Dedifferentiated amniotic fluid mesenchymal stem cell (primary cell): Measurements from ENCODE around the gene RAB44.

ENCODE experiments used
- DNase-seq: peaks from one replicate; pipeline ENCODE4 v3.0.0-alpha.2; 2016; ENCODE audit errors: extremely low spot score

RAB44 gene

DNA sequence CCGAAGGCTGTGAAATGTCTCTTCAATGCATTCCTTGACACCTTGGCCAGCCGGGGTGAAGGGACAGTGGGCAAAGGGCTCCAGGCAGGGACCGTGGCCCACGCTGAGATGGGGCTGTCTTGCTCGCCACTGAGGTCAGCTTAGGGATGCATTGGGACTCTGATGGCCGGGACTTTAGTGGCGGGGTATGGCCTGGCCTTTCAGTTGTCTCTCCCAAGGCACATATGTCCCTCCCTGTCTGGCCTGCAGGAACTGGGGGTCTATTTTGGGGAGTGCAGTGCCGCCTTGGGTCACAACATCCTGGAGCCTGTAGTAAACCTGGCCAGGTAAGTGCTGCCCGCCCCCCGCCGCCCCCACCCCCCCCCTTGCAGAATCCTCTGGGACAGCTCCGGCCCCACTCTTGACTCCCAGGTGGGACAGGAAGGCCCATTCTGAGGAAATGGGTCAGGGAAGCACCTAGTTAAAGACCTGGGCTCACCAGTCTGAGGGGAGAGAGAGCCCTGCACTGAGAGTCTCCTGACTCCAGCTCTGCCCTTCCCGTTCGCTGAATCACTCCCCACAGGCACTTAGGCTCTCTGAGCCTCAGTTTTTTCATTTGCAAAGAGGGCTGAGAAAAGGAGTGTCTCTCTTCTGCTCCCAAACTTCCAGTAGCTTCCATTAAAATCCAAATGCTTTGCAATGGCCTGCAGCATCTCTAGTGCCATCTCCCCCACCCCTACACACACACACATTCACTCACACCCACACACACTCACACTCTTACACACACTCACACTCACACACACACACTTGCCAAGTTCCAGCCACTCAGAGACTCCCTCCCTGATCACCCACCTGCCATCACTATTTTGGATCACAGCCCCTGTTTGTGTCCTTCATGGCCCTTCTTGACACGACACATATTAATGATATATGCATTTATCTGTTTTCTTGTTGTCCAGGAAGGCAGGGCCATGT is 33.1 kb downstream of the RAB44 start:
- no peak for DNase-seq

- DNase-seq = no peak
These were observed 34.1 kb downstream of the RAB44 start for GRCh38 chr6:36731622-36732310.

DNA sequence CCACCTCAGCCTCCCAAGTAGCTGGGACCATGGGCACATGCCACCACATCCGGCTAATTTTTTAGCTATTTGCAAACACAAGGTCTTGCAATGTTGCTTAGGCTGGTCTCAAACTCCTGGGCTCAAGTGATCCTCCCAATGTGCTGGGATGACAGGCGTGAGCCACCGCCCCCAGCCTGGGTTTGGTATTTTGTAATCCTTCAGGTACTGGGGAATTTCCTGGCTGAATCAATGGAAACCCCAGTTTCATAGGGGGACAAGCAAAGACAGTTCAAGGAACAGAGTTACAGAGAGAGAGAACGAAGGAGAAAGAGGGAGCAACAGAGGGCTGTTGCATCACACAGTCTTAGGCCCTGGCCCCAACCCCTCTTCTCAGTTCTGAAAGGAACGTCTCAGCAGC is 35.7 kb downstream of the RAB44 start:
- no peak for DNase-seq

- DNase-seq = no peak
These were observed 36.9 kb downstream of the RAB44 start for GRCh38 chr6:36734486-36735060.

- DNase-seq = peak; percentile 38
These were observed 37.8 kb downstream of the RAB44 start for GRCh38 chr6:36735110-36736071.

DNA sequence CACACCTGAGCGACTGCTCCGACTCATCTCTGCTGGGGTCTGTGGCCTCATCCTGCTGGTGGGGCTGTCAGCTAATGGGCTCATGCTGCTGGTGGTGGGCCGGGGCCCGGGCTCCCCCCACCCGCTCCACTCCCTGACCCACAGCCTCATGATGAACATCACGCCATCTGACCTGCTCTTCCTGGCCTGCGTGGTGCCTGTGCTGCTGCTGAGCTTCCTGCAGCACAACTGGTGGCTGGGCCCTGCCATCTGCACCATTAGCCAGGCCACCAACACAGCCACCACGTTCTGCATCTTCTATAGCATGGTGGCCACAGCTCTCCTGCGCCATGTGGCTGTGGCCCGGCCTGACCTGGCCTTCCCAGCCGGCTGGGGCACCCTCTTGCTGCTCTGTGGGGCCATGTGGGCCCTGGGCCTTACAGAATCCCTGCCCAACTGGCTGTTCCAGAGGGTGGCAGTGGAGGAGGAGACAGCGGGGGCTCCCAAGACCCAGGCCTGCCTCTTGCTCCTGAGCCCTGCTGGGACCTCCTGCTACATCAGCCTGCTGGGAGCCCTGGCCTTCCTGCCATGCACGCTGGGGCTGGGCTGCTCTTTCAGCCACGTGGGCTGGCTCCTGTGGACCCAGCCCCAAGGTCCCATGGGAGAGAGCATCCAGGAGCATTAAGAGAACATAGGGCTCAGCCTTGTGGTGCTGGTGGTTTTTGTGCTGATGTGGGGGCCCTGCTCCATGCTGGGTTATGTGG is 39.6 kb downstream of the RAB44 start:
- no peak for DNase-seq

- DNase-seq = no peak
These were observed 40.5 kb downstream of the RAB44 start for GRCh38 chr6:36738108-36738507.

DNA sequence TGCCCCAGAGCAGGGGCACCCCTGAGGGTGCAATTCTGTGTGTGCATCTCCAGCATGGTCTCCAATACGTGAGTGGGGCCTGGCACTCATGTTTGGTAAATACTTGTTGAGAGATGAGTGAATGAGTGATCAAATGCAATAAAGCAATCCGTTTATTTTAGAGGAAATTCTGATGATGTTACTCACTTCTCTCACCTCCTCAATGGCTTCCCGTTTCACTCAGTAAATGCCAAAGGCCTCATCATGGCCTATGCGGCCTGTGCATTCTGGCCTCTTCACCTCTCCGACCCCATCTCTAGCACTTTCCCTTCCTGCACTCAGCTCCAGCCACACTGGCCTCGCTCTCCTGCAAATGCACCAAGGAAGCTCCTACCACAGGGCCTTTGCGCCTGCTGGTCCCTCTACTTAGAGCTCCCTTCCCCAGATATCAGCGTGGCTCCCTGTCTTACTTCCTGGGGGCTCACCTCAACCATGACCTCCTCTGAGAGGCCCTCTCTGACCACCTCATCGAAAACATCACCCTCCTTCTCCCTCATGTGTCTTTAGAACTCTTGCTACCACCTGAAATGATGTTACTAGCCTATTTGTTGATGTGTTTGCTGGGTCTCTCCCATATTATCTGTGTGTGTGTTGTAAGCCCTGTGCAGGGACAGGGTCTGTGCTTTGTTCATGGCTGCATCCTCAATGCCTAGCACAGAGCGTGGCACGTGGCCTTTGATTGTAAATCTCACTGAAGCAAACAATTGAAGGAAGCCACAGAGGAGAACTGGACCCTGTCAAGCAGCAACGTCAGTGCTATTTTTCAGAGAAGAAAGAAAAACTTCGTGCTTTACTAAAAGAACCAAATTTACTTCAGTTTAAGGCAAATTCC is 42.6 kb downstream of the RAB44 start:
- DNase-seq = no peak

GRCh38 chr6:36740818-36741179 is 43.2 kb downstream of the RAB44 start:
- DNase-seq = no peak

DNA sequence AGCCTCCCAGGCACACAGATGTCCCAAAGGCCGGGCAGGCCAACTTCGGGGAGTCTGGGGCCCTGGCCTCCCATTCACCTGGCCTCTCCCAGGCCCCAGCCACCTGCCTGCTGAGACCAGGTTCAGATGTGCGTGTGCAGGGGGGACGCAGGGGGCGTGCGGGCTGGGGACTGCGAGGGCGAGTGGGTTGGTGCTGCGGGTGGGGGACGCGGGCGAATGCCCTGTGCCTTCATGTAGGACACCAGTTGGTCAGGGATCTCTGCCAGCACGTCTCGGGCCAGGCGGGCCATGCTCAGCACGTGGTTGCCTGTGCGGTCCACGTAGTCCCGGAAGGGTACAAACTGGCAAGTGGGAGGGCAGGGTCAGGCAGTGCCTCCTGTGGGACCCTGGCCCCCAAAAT is 44.5 kb downstream of the RAB44 start:
- no peak for DNase-seq

DNA sequence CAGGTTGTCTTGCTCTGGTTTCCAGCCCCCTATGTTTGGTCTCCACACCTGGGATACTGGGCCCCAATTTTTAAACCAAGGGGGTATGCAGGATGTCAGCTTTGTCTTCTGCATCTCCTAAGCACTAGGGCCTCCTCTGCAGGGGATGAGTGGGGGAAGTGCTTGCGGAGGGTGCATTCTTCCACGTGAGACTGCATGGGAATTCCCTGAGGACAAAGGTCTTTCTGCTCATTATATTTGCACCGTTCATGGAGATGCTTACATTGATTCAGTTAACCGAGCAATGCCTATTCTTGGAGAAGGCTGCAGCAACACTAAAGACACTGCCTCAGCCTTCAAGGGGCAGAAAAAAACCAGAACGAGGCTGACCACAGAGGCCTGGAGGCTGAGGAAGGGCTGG is 45.4 kb downstream of the RAB44 start:
- no peak for DNase-seq

DNA sequence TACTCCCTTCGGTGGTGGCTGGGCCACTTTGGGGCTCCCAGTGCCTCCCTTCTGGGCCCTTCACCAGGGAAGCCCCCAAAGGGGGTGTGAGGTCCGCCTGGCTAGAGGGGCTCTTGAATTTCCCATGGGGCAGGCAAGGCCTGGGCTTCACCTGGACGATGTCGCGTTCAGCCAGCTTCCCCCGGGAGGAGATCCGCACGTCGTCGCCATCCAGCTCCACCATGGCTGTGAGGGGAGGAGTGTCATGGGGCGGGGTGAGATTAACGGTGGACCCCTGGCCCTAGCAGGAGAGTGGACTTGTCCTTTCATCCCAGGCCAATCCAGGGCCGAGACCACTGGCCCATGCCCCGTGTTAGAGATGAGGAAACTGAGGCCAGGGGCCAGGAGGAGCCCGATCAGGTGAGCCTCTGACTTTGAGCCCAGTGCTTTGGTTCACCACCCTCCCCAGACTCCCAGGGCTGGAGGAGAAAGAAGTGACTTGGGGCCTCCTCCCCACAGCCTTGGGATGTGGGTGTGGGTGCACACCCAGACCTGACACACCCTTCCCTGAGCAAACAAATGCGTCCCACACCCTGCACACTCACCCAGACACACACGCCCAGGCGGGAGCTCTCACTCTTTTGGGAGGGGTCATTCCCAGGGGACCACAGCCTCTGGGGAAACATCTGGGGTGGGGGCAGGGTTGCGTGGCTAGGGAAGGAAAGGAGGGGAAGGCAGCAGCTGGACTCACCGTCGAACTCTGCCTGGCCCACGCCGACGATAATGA is 46.1 kb downstream of the RAB44 start:
- no peak for DNase-seq

DNA sequence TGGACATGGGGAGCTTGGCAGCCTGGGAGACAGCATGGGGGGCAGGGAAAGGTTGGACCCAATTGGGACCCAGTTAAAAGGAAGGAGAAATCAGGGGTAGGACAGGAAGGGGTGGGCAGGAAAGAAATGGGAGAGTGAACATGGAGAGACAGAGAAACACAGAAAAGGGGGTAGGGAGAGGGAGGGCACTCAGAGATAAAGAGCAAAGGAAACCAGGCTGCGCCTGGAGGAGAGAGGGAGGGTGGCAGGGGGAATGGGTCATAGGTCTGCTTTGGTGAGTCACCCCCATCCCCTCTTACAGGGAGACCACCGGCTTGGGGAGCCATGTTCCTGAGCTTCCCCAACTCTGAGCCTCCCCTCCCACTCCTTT is 46.7 kb downstream of the RAB44 start:
- no peak for DNase-seq

GRCh38 chr6:36745283-36745682 is 47.7 kb downstream of the RAB44 start:
- no peak for DNase-seq

- no peak for DNase-seq
These were observed 48.2 kb downstream of the RAB44 start for GRCh38 chr6:36745836-36746235.

- no peak for DNase-seq
These were observed 48.6 kb downstream of the RAB44 start for GRCh38 chr6:36746251-36746650.

GRCh38 chr6:36749829-36750489 is 52.3 kb downstream of the RAB44 start:
- DNase-seq = no peak

GRCh38 chr6:36751091-36751490 is 53.5 kb downstream of the RAB44 start:
- DNase-seq = no peak

GRCh38 chr6:36751833-36752186 is 54.2 kb downstream of the RAB44 start:
- DNase-seq = no peak
